GM12872 (cell line): ENCODE results near the gene UST.

Source experiments
- CTCF ChIP-seq: IDR thresholded peaks from 3 replicates; pipeline ENCODE4 v1.5.1; 2011; ENCODE audit warnings: low read depth, mild to moderate bottlenecking, low read length, moderate library complexity; ENCODE audit not compliant: insufficient read depth

The UST gene

GRCh38 chr6:148927586-148927985, 180.8 kb downstream of the UST start:
- no peak for TF ChIP-seq CTCF

GRCh38 chr6:148928811-148929210, 182.0 kb downstream of the UST start:
- TF ChIP-seq CTCF, result no peak

GRCh38 chr6:148932208-148932607, 185.4 kb downstream of the UST start:
- no peak for TF ChIP-seq CTCF

GRCh38 chr6:148932731-148933130, 185.9 kb downstream of the UST start:
- TF ChIP-seq CTCF, result no peak

GRCh38 chr6:148934539-148934938, 187.7 kb downstream of the UST start:
- no peak for TF ChIP-seq CTCF

GRCh38 chr6:148934961-148935360, 188.1 kb downstream of the UST start:
- no peak for TF ChIP-seq CTCF

GRCh38 chr6:148935705-148936435, 189.0 kb downstream of the UST start:
- no peak for TF ChIP-seq CTCF
